Activated CD4-positive, alpha-beta T cell treated with anti-CD3 and anti-CD28 coated beads for 1 hour (primary cell): ENCODE results near the gene MUC4.
"Not testable (repeated sequence)": the region's sequence is repeated elsewhere in the genome, so short reads cannot be mapped to it uniquely, and the experiment has no call there.

ENCODE experiments used
- DNase-seq: peaks from one replicate; pipeline ENCODE4 v3.0.0-alpha.2; 2020

The MUC4 gene

DNA sequence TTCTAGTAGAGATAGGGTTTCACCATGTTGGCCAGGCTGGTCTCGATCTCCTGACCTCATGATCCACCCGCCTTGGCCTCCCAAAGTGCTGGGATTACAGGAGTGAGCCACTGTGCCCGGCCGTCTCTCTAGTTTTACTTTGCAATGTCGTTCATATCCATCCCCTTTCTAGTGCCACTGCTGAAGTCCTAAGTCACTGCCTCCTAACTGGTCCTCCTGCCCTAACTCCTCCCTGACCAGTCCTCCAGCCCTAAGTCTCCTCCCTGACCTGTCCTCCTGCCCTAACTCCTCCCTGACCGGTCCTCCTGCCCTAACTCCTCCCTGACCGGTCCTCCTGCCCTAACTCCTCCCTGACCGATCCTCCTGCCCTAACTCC lies 99.2 kb downstream of the MUC4 start:
- not testable (repeated sequence) for DNase-seq

DNA sequence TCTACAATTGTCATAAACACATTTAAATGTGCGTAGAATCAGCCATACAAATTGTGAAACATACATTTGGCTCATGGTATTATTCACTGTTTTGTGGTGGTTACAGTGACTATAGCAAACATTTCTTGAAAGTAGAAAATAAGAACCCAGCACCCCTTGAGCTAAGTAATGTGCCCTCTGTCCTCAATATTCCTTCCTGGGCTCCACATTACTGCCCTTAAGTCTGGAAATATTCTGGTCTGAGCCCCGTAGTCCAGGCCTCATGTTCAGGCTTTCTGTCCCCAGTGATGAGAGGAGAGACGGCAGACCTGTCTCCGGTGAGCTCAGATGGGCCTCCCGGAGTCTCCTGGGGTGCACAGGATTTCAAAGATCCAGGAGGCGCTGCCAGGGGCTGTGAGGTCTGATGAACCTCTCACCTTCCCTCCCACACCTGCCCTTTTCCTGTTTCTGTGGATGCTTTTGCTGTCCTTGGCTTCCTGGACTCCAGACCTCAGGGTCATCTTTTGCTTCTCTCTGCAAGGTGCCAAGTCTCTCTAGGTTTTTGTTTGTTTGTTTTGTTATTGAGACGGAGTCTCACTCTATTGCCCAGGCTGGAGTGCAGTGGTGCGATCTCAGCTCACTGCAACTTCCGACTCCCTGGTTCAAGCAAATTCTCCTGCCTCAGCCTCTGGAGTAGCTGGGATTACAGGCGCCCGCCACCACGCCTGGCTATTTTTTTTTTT lies 99.8 kb downstream of the MUC4 start:
- no peak for DNase-seq

DNA sequence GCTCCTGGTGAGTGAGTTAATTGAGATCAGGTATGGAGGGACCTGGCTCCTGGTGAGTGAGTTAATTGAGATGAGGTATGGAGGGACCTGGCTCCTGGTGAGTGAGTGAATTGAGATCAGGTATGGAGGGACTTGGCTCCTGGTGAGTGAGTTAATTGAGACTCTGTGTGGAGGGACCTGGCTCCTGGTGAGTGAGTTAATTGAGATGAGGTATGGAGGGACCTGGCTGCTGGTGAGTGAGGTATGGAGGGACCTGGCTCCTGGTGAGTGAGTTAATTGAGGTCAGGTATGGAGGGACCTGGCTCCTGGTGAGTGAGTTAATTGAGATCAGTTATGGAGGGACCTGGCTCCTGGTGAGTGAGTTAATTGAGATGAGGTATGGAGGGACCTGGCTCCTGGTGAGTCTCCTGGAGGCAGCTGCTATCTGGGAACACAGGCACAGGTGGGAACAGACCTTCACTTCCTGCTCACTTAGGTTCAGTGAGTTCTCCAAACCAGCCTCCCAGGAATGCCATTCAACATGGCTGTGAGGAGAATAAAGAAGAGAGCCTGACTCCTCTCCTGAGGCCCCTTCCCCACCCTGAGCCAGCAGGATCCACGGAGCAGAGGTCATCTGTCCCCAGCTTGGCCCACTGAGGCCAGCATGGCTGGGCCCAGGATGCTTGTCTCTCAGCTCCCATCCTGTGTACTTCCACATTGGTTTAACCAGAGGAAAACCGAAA lies 100.5 kb downstream of the MUC4 start:
- DNase-seq: not testable (repeated sequence)

DNA sequence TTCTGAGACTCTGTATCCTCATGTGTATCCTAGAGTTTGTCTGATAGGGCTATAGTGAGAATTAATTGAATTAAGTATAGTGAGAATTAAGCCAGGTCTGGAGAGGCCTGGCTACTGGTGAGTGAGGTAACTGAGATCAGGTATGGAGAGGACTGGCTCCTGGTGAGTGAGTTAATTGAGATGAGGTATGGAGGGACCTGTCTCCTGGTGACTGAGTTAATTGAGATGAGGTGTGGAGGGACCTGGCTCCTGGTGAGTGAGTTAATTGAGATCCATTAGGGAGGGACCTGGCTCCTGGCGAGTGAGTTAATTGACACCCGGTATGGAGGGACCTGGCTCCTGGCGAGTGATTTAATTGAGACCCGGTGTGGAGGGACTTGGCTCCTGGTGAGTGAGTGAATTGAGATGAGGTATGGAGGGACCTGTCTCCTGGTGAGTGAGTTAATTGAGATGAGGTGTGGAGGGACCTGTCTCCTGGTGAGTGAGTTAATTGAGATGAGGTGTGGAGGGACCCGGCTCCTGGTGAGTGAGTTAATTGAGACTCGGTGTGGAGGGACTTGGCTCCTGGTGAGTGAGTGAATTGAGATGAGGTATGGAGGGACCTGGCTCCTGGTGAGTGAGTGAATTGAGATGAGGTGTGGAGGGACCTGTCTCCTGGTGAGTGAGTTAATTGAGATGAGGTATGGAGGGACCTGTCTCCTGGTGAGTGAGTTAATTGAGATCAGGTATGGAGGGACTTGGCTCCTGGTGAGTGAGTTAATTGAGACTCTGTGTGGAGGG lies 101.4 kb downstream of the MUC4 start:
- not testable (repeated sequence) for DNase-seq

DNA sequence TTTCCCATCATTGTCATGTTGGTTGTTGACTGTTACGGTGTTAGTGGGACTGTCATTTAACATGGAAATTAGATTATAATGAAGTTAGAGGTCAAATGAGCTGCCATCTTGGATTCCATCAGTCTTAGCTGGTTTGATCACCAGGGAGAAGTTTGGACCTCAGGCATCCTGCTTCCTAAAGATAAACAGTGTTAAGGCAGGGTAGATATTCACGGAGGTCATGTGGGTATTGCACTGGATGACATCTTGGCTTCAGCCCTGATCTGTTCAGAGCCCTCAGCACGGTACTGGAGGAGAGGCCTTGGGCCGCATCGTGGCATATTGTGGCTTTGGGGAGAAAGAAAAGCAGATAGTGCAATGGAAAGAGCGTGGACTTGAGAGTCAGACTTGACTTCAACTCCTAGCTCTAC lies 102.0 kb downstream of the MUC4 start:
- DNase-seq: no peak

DNA sequence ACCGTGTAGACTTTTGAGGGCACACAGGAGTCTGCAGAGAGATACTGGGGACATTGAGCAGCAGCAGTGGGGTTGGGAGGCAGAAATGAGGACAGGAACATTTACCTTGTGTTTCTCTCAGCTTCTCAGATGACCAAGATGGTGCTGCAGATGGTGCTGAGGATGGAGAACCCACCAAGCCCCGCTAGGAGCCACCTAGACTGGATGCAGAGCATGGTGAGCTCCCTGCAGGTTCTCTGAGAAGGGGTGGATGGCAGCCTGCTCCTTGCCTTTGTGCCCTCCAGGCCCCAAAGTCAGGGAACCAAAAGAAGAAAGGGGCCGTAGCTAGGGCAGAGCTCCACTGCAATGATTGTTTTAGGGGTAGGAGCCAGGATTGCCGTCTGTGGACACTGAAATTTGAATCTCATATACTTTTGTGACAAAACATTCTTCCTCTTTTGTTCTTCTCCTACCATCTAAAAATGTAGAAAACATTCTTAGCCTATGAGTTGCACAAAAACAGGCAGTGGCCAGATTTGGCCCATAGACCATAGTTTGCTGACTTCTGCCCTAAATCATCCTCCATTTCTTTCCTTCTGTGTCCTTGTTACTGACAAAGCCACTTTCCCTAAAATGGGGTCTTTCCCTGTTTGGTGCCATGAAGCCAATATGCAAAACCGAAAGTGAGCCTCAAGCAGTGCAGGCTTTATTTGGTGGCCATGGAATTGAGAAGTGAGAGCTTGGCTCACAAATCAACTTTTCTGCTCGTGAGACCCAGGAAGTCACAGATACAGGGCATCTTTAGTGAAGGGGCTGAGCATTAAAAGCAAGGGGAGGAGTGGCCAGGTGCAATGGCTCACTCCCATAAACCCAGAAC lies 102.9 kb downstream of the MUC4 start:
- DNase-seq: no peak

DNA sequence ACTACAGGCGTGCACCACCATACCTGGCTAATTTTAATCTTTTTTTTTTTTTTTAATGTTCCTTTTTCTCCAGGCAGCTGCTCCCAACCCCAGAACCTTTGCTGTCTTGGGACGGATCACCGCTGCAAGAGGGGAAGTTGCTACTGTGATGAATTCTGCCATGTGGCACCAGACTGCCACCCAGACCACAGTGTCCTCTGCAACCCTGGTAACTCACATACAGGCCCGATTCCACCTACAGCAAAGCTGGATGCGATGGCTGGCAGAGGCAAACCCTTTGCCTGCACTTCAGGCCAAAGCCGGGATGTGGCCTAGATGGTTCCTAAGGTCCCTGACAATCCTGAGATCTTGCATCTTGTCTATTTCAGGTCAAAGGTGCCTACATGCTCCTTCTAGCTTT lies 103.7 kb downstream of the MUC4 start:
- DNase-seq: no peak

DNA sequence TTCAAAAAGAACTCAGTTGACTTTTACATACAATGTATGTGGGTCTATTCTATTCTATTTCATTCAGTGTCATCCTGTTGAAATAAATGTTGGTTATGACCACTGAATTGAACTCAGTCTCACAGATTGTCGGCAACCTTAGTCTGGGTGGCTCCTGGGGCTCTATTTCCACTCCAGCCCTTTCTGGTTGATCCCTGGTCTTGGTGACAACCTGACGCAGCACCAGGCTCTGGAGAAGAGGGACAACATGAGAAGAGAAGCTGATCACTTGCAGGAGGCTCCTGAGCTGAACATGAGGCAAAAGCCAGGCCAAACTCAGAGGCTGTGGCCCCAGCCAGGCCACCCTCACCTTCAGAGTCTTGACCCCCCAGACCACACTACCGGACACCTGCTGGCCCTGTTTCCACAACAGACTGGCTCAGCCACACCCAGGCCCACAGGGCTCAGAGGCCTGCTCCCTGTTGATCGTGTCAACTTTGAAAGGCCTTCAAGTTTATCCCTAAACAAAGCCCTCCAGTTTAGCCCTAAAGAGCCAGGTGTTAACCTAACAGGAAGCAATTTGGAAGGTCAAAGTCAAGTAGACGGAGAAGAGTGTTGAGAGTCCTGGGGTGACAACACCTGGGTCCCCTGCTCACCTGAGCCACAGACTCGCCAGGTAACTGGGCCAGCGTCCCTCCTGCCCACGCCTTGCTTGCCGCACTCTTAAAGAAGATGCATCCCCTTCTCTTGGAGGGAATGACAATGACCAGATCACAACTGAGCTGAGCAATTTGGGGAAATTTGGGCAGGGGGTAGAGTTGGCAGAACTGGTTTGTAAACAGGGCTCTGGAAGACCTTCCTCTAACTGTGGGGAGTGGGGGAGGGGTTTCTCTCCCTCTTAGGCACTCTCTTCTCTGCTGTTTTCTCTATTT lies 106.4 kb downstream of the MUC4 start:
- DNase-seq: no peak

DNA sequence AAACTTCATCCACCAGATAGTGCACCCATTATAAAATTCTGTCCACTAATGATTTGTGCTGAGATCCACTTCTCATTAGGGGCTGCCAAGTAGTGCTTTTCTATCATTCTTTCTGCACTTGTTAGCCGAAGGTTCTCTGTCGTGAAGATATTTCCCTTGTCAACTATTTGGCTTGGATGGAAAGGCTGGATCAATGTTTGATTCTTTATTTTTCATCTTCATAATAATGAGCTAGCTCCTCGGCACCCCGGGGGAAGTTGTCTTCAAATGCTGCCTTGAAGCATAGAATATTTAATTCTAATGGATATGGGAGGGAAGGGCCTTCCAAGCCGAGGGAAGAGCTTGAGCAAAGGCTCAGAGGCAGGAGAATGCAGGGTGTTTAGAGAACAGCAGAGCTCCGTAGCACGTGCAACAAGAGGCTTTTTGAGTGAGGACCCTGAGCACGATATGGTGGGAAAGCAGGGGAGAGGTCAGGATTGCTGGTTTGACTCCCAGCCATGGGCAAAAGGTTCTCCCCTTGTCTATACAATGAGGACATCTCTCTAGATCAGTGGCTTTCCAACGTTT lies 107.2 kb downstream of the MUC4 start:
- DNase-seq: no peak

DNA sequence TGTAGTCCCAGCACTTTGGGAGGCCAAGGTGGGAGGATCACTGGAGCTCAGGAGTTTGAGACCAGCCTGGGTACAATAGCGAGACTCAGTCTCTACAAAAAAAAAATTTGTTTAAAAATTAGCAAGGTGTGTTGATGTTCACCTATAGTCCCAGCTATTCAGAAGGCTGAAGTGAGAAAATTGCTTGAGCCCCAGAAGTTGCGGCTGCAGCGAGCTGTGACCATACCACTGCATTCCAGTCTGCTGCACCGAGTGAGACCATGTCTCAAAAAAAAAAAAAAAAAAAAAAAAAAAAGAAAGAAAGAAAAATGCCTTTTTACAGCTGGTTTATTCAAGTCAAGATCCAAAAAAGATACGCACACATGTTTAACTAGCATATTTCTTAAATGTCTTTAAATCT lies 108.0 kb downstream of the MUC4 start:
- no peak for DNase-seq

DNA sequence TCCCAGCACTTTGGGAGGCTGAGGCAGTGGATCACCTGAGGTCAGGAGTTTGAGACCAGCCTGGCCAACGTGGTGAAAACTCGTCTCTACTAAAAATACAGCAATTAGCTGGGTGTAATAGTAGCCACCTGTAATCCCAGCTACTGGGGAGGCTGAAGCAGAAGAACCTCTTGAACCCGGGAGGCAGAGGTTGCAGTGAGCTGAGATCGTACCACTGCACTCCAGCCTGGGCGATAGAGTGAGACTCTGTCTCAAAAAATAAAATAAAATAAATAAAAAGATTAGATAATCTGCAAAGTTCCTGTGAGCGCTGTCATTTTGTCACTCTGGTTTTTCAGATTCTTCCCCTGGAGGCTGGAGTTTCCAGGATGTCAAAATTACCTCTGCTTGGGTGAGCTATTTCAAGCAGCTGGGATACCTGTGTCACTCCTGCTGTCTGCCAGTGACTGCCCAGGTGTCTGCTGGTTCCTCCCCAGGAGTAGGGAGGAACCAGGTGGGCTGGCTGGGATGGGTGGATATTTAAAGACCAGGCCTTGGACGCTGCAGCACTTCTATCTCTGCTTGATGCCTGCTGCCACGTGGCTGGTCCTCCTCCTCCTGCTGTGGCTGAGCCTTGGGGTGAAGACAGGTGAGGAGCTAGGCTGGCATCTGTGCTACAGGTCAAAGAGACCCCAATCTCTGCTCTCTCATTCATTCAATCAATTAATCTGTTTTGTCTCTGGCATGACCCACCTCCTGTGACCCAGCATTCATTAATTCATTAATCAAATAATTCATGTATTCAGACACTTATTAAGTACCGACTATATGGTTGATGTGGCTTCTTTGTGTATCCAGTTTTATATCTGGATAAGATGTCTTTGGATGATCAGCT lies 110.5 kb downstream of the MUC4 start:
- no peak for DNase-seq

DNA sequence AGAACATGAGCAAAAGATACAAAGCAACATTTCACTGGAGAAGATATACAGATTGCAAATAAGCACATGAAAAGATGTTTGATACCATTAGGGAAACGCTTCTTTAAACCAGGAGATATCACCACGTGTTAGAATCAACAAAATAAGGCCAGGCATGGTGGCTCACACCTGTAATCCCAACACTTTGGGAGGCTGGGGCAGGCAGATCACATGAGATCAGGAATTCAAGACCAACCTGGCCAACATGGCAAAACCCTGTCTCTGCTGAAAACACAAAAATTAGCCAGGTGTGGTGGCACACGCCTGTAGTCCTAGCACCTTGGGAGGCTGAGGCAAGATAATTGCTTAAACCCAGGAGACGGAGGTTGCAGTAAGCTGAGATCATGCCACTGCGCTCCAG lies 111.4 kb downstream of the MUC4 start:
- no peak for DNase-seq

DNA sequence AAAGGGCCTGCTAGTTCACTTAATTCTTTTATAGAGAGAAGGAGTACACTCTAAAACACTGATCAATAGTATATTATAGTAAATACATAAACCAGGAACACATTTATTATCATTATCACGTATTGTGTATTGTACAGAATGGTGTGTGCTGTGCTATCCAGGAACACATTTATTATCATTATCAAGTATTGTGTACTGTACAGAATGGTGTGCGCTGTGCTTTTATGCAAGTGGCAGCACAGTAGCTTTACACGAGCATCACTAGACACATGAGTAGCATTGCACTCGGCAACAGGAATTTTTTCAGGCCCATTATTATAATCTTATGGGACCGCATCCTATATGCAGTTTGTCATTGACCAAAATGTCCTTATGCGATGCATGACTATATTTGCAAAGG lies 111.9 kb downstream of the MUC4 start:
- DNase-seq: no peak

DNA sequence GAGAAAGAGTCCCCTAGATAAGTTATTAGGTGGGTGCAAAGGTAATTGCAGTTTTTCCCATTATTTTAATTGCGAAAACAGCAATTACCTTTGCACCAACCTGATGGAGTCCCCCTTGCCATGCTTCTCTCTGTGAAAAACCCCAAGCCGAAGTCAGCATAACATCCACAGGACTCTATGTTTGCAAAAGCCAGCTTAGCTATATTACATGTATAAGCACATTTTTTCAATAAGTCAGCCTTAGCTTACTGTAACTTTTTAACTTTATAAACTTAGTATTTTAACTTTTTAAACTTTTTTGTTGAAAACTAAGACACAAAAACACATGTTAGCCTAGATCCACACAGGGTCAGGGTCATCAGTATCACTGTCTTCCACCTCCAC lies 112.3 kb downstream of the MUC4 start:
- no peak for DNase-seq

DNA sequence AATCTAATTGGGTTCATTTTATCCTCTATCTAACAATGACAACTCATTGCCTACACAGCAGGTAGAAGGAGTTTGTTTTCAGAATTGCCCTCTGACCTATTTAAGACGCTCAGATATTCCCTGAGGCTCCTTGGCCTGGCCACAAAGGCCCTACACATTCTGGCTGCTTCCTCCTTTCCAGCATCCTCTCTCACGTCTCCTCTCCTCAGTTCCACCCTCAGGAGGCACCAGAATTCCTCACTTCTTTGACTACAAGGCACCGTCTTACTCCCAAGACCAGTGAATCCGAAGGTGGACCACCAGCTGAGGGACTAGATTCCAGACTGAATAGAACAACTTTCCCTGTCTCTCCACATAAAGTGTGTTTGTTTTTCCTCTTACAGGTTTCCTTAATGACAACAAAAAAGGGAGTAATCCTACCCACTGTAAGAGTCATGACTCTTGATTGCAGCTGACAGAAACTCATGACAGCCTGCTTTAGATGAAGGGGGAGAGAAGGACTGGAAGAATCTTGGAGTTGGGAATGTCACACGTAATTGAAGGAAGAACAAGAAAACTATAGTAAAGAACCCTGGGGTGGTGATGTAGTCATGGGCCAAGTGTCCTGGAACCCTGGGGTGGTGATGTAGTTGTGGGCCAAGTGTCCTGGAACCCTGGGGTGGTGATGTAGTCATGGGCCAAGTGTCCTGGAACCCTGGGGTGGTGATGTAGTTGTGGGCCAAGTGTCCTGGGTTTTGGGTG lies 112.9 kb downstream of the MUC4 start:
- no peak for DNase-seq

DNA sequence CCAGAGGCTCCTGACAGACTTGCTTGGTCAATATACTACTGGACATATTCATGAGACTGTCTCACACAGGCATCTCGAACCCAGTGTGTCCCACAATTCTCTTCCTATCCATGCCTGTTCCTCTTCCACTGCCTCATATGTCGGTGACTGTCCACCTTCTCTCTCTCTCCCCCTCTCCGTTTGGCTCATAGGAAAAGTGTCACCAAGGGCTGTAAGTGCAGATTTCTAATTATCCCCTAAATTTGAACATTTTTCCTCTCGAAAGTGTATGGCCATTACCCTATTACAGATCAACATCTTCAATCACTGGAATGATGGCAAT lies 113.4 kb downstream of the MUC4 start:
- no peak for DNase-seq

DNA sequence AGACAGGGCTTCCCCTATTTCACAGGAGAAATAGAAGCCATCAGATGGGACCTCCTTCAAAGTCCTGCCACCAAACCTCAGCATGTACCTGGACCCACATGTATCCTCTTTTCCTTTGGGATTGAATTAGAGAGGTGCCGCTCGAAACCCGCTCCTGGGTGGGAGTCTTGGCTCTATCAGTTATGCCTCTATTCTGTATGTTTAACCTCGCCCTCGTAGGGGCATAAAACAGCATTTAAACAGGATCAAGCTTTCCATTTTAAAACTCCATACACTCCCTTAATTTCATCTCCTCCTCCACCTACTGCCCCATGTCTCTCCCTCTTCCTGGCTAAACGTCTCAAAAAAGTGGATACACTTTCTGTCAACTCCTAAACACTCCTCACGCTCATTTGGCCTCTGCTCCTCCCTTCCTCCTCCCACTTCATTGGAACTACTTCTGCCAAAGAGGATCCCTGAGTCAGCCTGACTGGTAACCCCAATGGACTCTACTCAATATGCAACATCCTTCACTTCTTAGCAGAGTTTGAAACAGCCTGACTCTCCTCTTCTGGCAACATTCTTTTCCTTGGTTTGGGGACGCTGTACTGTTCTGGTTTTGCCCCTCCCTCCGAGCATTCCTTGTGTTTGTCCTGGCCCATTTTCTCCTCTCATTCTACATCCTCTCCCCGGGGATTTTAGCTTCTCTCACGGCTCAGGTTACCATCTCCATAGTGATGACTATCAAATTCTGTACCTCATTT lies 114.0 kb downstream of the MUC4 start:
- no peak for DNase-seq
